Gastroesophageal sphincter (tissue), 2 donors: ENCODE measurements around the gene HTR3B.

Source experiments
- EP300 ChIP-seq: sonication (generic); formaldehyde crosslinking; IDR thresholded peaks from one replicate; pipeline ENCODE4 v1.6.1; 2017; ENCODE audit warnings: antibody characterized with exemption, mild to moderate bottlenecking
- POLR2A ChIP-seq, 2 donors: fragments of 450-650 bp; IDR thresholded peaks; one replicate each; pipeline ENCODE4 v1.6.1; 2017; ENCODE audit warnings: antibody characterized with exemption in 2 of 2, mild to moderate bottlenecking in 2 of 2, moderate library complexity in 1 of 2

GRCh38 chr11:113884361-113884836 lies 20.2 kb upstream of the HTR3B start:
- TF ChIP-seq POLR2A (IDR thresholded peaks at IDR 0.05) (no peak), EP300 (no peak)
